SK-N-MC (cell line): ENCODE results near the gene NLRP6.
"Not testable (repeated sequence)": the region's sequence is repeated elsewhere in the genome, so short reads cannot be mapped to it uniquely, and the experiment has no call there.

Experiments used
- DNase-seq: peaks from one replicate; pipeline ENCODE4 v3.0.0-alpha.2; 2011; ENCODE audit warnings: low read depth, low spot score
- H3K27ac ChIP-seq: fragments of 200-600 bp; sonication (generic); 2 replicates; pipeline ENCODE4 v1.5.1; 2016; ENCODE audit warnings: mixed run types
- H3K36me3 ChIP-seq: fragments of 200-600 bp; sonication (generic); 2 replicates; pipeline ENCODE4 v1.6.1; 2017; ENCODE audit warnings: antibody characterized with exemption, low read length, mixed read lengths; ENCODE audit not compliant: insufficient read depth
- H3K4me3 ChIP-seq: fragments of 200-600 bp; sonication (generic); 2 replicates; pipeline ENCODE4 v1.5.1; 2016
- H3K9ac ChIP-seq: fragments of 200-600 bp; sonication (generic); 2 replicates; pipeline ENCODE4 v1.8.0; 2017; ENCODE audit warnings: mixed run types, mixed read lengths; ENCODE audit not compliant: insufficient read length
- H3K9me3 ChIP-seq: fragments of 200-600 bp; sonication (generic); 2 replicates; pipeline ENCODE4 v1.6.1; 2017; ENCODE audit warnings: low read depth, mild to moderate bottlenecking, antibody characterized with exemption, low read length, moderate library complexity, mixed read lengths
- EZH2 ChIP-seq: fragments of 200-600 bp; sonication (generic); IDR thresholded peaks from one replicate; pipeline ENCODE4 v1.6.1; 2017; ENCODE audit warnings: antibody characterized with exemption
- FOXP2 ChIP-seq: optimal IDR thresholded peaks from 2 replicates; pipeline ENCODE3; 2011; ENCODE audit warnings: mild to moderate bottlenecking, moderate library complexity; ENCODE audit not compliant: insufficient read depth; ENCODE audit errors: extremely low read length, control extremely low read depth
- POLR2AphosphoS5 ChIP-seq: IDR thresholded peaks from 2 replicates; pipeline ENCODE4 v1.6.1; 2012; ENCODE audit warnings: mild to moderate bottlenecking, low read depth, low read length, borderline replicate concordance

The NLRP6 gene

GRCh38 chr11:329886-330253, 51.7 kb downstream of the NLRP6 start:
- no peaks in the 10 kb centered on the region for H3K9me3 ChIP-seq
- DNase-seq = no peak
- no peak overlapping the region for H3K4me3 ChIP-seq
- TF ChIP-seq FOXP2 (no peak), EZH2 (no peak), POLR2AphosphoS5 (no peak)
- H3K27ac ChIP-seq = peak overlapping the region; percentile 61
- H3K9ac ChIP-seq = no peak overlapping the region
- no peaks in the 10 kb centered on the region for H3K36me3 ChIP-seq

- no peak for TF ChIP-seq EZH2
- no peak for TF ChIP-seq FOXP2
- no peak for TF ChIP-seq POLR2AphosphoS5
- Histone ChIP-seq H3K36me3 (no peaks in the 10 kb centered on the region), H3K27ac (peak overlapping the region; percentile 36; the same call in 1 of the 2 replicates), H3K9me3 (no peaks in the 10 kb centered on the region), H3K4me3 (no peak overlapping the region), H3K9ac (no peak overlapping the region)
- no peak for DNase-seq
Measured at GRCh38 chr11:330307-330693, 52.1 kb downstream of the NLRP6 start.

GRCh38 chr11:330694-331357, 52.6 kb downstream of the NLRP6 start:
- H3K9ac ChIP-seq = no peak overlapping the region
- no peak overlapping the region; the same call in 1 of the 2 replicates for H3K27ac ChIP-seq
- no peak for DNase-seq
- no peaks in the 10 kb centered on the region for H3K36me3 ChIP-seq
- no peak overlapping the region for H3K4me3 ChIP-seq
- H3K9me3 ChIP-seq = no peaks in the 10 kb centered on the region
- TF ChIP-seq FOXP2 (no peak), EZH2 (no peak), POLR2AphosphoS5 (no peak)

- no peak for DNase-seq
- H3K4me3 ChIP-seq = no peak overlapping the region
- no peak overlapping the region for H3K27ac ChIP-seq
- H3K9ac ChIP-seq = no peak overlapping the region
- H3K36me3 ChIP-seq = no peaks in the 10 kb centered on the region
- no peak for TF ChIP-seq EZH2
- no peak for TF ChIP-seq FOXP2
- no peak for TF ChIP-seq POLR2AphosphoS5
- no peaks in the 10 kb centered on the region for H3K9me3 ChIP-seq
Measured at GRCh38 chr11:331358-332060, 53.3 kb downstream of the NLRP6 start.

- DNase-seq = no peak
- TF ChIP-seq POLR2AphosphoS5 (no peak), FOXP2 (no peak), EZH2 (no peak)
- Histone ChIP-seq H3K9me3 (no peaks in the 10 kb centered on the region), H3K9ac (no peak overlapping the region), H3K4me3 (no peak overlapping the region), H3K27ac (no peak overlapping the region), H3K36me3 (no peaks in the 10 kb centered on the region)
Measured at GRCh38 chr11:332651-333480, 54.7 kb downstream of the NLRP6 start.

GRCh38 chr11:333616-334263, 55.5 kb downstream of the NLRP6 start:
- not testable (repeated sequence) for DNase-seq, H3K36me3 ChIP-seq, H3K4me3 ChIP-seq, H3K9ac ChIP-seq, H3K9me3 ChIP-seq
- peak overlapping the region; percentile 75 for H3K27ac ChIP-seq

- Histone ChIP-seq H3K9me3 (no peaks in the 10 kb centered on the region), H3K4me3 (peak overlapping the region; percentile 9; the same call in 1 of the 2 replicates), H3K27ac (peak overlapping the region; percentile 75), H3K9ac (no peak overlapping the region), H3K36me3 (no peaks in the 10 kb centered on the region)
- no peak for TF ChIP-seq POLR2AphosphoS5
- TF ChIP-seq EZH2 = no peak
- no peak for TF ChIP-seq FOXP2
- DNase-seq = no peak
Measured at GRCh38 chr11:334264-334994, 56.2 kb downstream of the NLRP6 start.
